Suppressor macrophage treated with lipopolysaccharide for 1 hour (primary cell): ENCODE data around the gene ITFG2.
"Not testable (repeated sequence)": the region's sequence is repeated elsewhere in the genome, so short reads cannot be mapped to it uniquely, and the experiment has no call there.

Source experiments
- DNase-seq, 3 donors: peaks; one replicate each; pipeline ENCODE4 v3.0.0-alpha.2; 2020 to 2022

Gene ITFG2

DNA sequence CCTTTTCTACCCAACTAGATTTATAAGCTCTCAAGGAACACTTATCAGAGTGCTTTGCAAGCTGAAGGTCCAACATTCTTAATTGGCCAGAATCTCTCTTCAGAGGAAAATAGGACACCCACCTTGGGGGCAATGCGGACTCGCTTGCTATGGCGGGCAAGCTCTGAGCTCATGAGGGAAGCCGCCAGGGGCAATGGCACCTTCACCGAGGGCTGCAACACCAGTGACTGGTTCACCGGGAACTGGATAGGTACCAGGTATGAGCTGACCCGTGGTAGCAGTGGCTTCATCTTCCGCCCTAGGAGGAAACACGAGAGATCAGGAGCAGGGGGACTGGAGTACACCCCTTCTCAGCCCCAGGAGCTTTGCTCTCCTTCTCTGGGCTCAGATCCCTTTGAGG is 51.7 kb downstream of the ITFG2 start:
- no peak for DNase-seq

DNA sequence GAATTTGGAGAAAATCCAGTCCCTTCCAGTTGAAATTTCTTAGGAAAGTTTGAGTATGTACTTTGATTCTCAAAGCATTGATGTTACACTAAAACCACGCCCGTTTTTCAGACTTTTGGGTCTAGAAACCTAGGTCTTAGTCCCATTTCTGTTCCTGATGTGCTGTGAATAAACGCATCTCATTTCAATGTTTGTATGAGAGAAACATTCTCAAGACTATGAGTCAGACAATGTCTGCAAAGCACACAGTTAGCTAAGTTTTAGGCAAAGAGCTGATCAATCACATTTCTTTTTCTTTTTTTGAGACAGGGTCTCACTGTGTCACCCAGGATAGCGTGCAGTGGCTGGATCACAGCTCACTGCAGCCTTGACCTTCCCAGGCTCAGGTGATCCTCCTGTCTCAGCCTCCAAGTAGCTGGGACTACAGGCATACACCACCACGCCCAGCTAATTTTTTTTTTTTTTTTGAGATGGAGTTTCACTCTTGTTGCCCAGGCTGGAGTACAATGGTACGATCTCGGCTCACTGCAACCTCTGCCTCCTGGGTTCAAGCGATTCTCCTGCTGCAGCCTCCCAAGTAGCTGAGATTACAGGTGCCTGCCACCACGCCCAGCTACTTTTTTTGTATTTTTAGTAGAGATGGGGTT is 56.6 kb downstream of the ITFG2 start:
- not testable (repeated sequence) for DNase-seq
